ENCODE data around the gene RILPL1.

GRCh38 chr12:123494124-123494851 lies 39.2 kb downstream of the RILPL1 start:
- TF ChIP-seq, protein P1, sequence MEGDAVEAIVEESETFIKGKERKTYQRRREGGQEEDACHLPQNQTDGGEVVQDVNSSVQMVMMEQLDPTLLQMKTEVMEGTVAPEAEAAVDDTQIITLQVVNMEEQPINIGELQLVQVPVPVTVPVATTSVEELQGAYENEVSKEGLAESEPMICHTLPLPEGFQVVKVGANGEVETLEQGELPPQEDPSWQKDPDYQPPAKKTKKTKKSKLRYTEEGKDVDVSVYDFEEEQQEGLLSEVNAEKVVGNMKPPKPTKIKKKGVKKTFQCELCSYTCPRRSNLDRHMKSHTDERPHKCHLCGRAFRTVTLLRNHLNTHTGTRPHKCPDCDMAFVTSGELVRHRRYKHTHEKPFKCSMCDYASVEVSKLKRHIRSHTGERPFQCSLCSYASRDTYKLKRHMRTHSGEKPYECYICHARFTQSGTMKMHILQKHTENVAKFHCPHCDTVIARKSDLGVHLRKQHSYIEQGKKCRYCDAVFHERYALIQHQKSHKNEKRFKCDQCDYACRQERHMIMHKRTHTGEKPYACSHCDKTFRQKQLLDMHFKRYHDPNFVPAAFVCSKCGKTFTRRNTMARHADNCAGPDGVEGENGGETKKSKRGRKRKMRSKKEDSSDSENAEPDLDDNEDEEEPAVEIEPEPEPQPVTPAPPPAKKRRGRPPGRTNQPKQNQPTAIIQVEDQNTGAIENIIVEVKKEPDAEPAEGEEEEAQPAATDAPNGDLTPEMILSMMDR (IDR thresholded peaks at IDR 0.05): no peak
- TF ChIP-seq POLR2A (IDR thresholded peaks at IDR 0.05): no peak
